GM19395 (cell line): Measurements from ENCODE around the gene RTN1.

Experiments used
- ATAC-seq: cut with Tn5 transposase; IDR thresholded peaks from one replicate; pipeline ENCODE4 v1.9.1; 2021; ENCODE audit warnings: mild to moderate bottlenecking, moderate library complexity; ENCODE audit not compliant: unreplicated experiment

Gene RTN1

DNA sequence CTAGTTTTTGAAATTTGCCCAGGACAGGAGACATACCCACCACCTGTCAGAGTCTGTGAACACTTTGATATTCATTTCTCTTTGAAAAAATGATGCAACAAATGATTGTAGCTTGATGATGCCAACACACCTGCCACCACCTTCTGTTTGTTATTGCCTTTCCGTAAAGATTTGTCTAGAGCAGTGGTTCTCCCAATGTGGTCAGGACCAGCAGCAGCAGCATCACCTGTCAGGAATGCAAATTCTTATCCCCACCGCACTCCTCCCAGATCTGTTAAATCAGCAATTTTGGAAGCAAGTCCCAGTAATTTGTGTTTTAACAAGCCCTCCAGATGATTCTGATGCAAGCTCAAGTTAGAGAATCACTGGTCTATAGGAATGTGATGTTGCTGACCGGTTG is 303.9 kb downstream of the RTN1 start:
- no peak for ATAC-seq

DNA sequence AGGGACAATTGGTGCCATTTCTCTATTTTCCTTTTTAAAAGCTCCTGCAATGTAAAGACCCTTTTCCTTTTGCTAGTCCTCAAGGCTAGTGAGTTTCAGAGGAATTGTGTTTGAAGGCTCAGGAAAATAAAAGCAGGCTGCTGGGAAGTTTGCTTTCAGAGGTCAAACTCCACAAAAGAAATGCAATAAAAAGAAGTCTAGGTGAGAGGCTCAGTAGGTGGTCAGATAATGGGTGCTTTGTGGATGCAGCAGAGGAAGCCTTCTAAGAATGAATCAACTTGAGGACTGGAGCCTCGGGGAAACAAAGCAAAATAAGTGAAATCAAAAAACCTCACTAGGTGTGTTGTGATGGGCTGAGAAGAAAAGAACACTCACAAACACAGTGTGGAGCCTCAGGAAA is 304.3 kb downstream of the RTN1 start:
- ATAC-seq = no peak

DNA sequence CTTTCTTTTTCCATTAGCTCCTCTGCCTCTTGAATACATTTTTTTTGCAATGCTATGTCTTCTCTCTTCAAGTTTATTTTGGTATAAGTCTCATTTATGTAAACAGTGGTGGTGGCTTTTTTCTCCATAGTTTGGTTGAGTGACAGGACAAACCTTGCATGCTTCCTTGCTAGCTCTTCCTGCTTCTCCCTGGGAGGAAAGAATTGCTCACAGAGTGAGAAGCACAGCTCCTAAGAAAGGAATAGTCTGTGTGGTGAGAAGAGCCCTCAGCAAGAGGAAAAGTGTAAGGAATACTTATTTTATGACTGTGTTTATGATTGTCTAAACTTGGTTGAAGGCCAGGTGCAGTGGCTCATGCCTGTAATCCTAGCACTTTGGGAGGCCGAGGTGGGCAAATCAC is 305.5 kb downstream of the RTN1 start:
- no peak for ATAC-seq

- ATAC-seq = no peak
These were observed 306.2 kb downstream of the RTN1 start for GRCh38 chr14:59564366-59564765.

DNA sequence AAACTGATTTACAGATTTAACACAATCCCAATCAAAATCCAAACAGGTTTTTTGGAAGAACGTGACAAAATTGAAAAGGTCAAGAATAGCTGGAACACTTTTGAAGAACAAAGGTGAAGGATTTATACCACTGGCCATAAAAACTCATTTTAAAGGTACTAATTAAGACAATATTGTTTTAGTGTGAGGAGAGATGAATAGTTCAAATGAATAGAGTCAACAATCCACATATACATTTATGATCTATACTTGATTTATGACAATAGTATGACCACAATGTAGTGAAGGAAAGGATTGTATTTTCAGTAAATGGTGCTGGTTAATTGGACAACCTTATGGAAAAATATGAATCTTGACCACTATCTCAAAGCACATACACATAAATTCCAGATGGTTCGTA is 323.3 kb downstream of the RTN1 start:
- no peak for ATAC-seq
